Measurements from ENCODE around the gene EFHD2. TPM values are rescaled to one million over a fixed set of nuclear protein-coding genes. Genes with fewer than 3 reads are reported as not detected.

EFHD2 gene
- total RNA-seq, 1 donor from 2014 or later, result 26.0 TPM

GRCh38 chr1:15390667-15391066 is 19.0 kb upstream of the EFHD2 start:
- no peak overlapping the region for H3K4me3 Mint-ChIP-seq (ENCODE audit: unreplicated experiment)
- H3K9ac ChIP-seq (ENCODE audit: low read length), result no peak overlapping the region
- H3K4me1 ChIP-seq (ENCODE audit: insufficient read depth, low read length), result peaks cover 8% of the 10 kb centered on the region
- no peak overlapping the region for H3K4me2 ChIP-seq (ENCODE audit: low read length)
- no peaks in the 10 kb centered on the region for H3K4me1 Mint-ChIP-seq (ENCODE audit: low read depth, unreplicated experiment)
- no peak overlapping the region for H3K27ac ChIP-seq (ENCODE audit: low read depth, low read length)
- no peak overlapping the region for H3K4me3 ChIP-seq (ENCODE audit: insufficient read depth, low read depth, low read length)
- DNase-seq (ENCODE audit: low read depth) (no peak), FAIRE-seq (no peak)
- peaks cover 1% of the 10 kb centered on the region for H3K27me3 ChIP-seq (ENCODE audit: insufficient read depth, low read length)
- peaks cover 54% of the 10 kb centered on the region for H3K27me3 Mint-ChIP-seq (ENCODE audit: low read depth, unreplicated experiment)
- no peaks in the 10 kb centered on the region for H3K36me3 Mint-ChIP-seq (ENCODE audit: low read depth, unreplicated experiment)
- no peak overlapping the region for H3K27ac Mint-ChIP-seq (ENCODE audit: unreplicated experiment)
- no peaks in the 10 kb centered on the region for H3K36me3 ChIP-seq (ENCODE audit: insufficient read depth, low read length)
- H4K20me1 ChIP-seq (ENCODE audit: insufficient read depth, low read length), result no peaks in the 10 kb centered on the region
- H3K79me2 ChIP-seq (ENCODE audit: insufficient read depth, low read length), result no peaks in the 10 kb centered on the region
- TF ChIP-seq CTCF (IDR thresholded peaks at IDR 0.05; ENCODE audit: insufficient read depth, low read depth, low read length) (no peak), EZH2 (IDR thresholded peaks at IDR 0.05; ENCODE audit: insufficient read depth, low read length) (no peak)
- no peaks in the 10 kb centered on the region for H3K9me3 ChIP-seq (ENCODE audit: insufficient read depth, low read depth, low read length)
- no peaks in the 10 kb centered on the region for H3K9me3 Mint-ChIP-seq (ENCODE audit: unreplicated experiment)
- H2AFZ ChIP-seq (ENCODE audit: low read depth, low read length), result no peak overlapping the region

DNA sequence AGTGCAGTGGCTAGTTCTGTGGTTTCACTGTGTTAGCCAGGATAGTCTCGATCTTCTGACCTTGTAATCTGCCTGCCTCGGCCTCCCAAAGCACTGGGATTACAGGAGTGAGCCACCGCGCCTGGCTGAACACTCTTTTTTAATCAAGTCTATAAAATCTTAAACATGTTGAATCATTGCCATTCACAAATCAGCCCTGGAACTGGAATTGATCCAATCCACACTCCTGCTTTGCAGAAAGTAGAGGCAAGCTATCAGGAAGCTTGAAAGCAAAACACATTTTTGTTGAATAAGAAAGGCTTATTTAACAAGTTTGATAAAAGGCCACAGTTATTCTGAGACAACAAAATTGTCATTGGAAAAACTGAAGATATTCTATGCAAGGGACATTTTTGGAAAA is 18.3 kb upstream of the EFHD2 start:
- no peaks in the 10 kb centered on the region for H4K20me1 ChIP-seq (ENCODE audit: insufficient read depth, low read length)
- no peaks in the 10 kb centered on the region for H3K36me3 ChIP-seq (ENCODE audit: insufficient read depth, low read length)
- FAIRE-seq (no peak), DNase-seq (ENCODE audit: low read depth) (no peak)
- no peak overlapping the region for H3K4me3 ChIP-seq (ENCODE audit: insufficient read depth, low read depth, low read length)
- H3K4me2 ChIP-seq (ENCODE audit: low read length), result no peak overlapping the region
- H3K27ac ChIP-seq (ENCODE audit: low read depth, low read length), result no peak overlapping the region
- H2AFZ ChIP-seq (ENCODE audit: low read depth, low read length), result no peak overlapping the region
- H3K9me3 ChIP-seq (ENCODE audit: insufficient read depth, low read depth, low read length), result no peaks in the 10 kb centered on the region
- no peaks in the 10 kb centered on the region for H3K79me2 ChIP-seq (ENCODE audit: insufficient read depth, low read length)
- H3K27me3 ChIP-seq (ENCODE audit: insufficient read depth, low read length), result no peaks in the 10 kb centered on the region
- Mint-ChIP-seq H3K4me1 (ENCODE audit: low read depth, unreplicated experiment) (no peaks in the 10 kb centered on the region), H3K27ac (ENCODE audit: unreplicated experiment) (no peak overlapping the region), H3K36me3 (ENCODE audit: low read depth, unreplicated experiment) (no peaks in the 10 kb centered on the region), H3K27me3 (ENCODE audit: low read depth, unreplicated experiment) (peaks cover 48% of the 10 kb centered on the region), H3K9me3 (ENCODE audit: unreplicated experiment) (no peaks in the 10 kb centered on the region), H3K4me3 (ENCODE audit: unreplicated experiment) (no peak overlapping the region)
- no peak overlapping the region for H3K9ac ChIP-seq (ENCODE audit: low read length)
- TF ChIP-seq EZH2 (IDR thresholded peaks at IDR 0.05; ENCODE audit: insufficient read depth, low read length), result no peak
- no peak for TF ChIP-seq CTCF (IDR thresholded peaks at IDR 0.05; ENCODE audit: insufficient read depth, low read depth, low read length)
- peaks cover 2% of the 10 kb centered on the region for H3K4me1 ChIP-seq (ENCODE audit: insufficient read depth, low read length)

- Histone ChIP-seq H2AFZ (ENCODE audit: low read depth, low read length) (no peak overlapping the region), H3K27ac (ENCODE audit: low read depth, low read length) (no peak overlapping the region), H3K9me3 (ENCODE audit: insufficient read depth, low read depth, low read length) (no peaks in the 10 kb centered on the region), H3K4me1 (ENCODE audit: insufficient read depth, low read length) (no peaks in the 10 kb centered on the region), H3K4me3 (ENCODE audit: insufficient read depth, low read depth, low read length) (no peak overlapping the region), H3K9ac (ENCODE audit: low read length) (no peak overlapping the region), H4K20me1 (ENCODE audit: insufficient read depth, low read length) (no peaks in the 10 kb centered on the region), H3K27me3 (ENCODE audit: insufficient read depth, low read length) (no peaks in the 10 kb centered on the region), H3K4me2 (ENCODE audit: low read length) (no peak overlapping the region), H3K36me3 (ENCODE audit: insufficient read depth, low read length) (no peaks in the 10 kb centered on the region), H3K79me2 (ENCODE audit: insufficient read depth, low read length) (no peaks in the 10 kb centered on the region)
- no peaks in the 10 kb centered on the region for H3K36me3 Mint-ChIP-seq (ENCODE audit: low read depth, unreplicated experiment)
- H3K4me1 Mint-ChIP-seq (ENCODE audit: low read depth, unreplicated experiment), result no peaks in the 10 kb centered on the region
- no peak overlapping the region for H3K4me3 Mint-ChIP-seq (ENCODE audit: unreplicated experiment)
- H3K27me3 Mint-ChIP-seq (ENCODE audit: low read depth, unreplicated experiment), result peaks cover 31% of the 10 kb centered on the region
- H3K27ac Mint-ChIP-seq (ENCODE audit: unreplicated experiment), result no peak overlapping the region
- TF ChIP-seq CTCF (IDR thresholded peaks at IDR 0.05; ENCODE audit: insufficient read depth, low read depth, low read length), result no peak
- TF ChIP-seq EZH2 (IDR thresholded peaks at IDR 0.05; ENCODE audit: insufficient read depth, low read length), result no peak
- no peaks in the 10 kb centered on the region for H3K9me3 Mint-ChIP-seq (ENCODE audit: unreplicated experiment)
- FAIRE-seq (no peak), DNase-seq (ENCODE audit: low read depth) (no peak)
Observed at GRCh38 chr1:15393475-15394257, 16.0 kb upstream of the EFHD2 start.
